Measurements from ENCODE around the gene CORO1A.
"Not testable (repeated sequence)": the region's sequence is repeated elsewhere in the genome, so short reads cannot be mapped to it uniquely, and the experiment has no call there.

- not testable (repeated sequence) for TF ChIP-seq EZH2 (IDR thresholded peaks at IDR 0.05); POLR2AphosphoS5 (IDR thresholded peaks at IDR 0.05; ENCODE audit: borderline replicate concordance, low read depth, low read length); FOXP2 (optimal IDR thresholded peaks at IDR 0.05; ENCODE audit: control extremely low read depth, extremely low read length, insufficient read depth)
Measured at GRCh38 chr16:30170145-30170544, 13.3 kb upstream of the CORO1A start.

All from SK-N-MC (cell line).